Frontal cortex (tissue), 4 donors: Measurements from ENCODE around the gene HSD17B2. TPM values are rescaled to one million over a fixed set of nuclear protein-coding genes. Genes with fewer than 3 reads are reported as not detected.

ENCODE experiments used
- DNase-seq, 2 donors: peaks; one replicate each; pipeline ENCODE4 v3.0.0; 2012; ENCODE audit warnings: low spot score in 2 of 2
- FAIRE-seq: peaks from 2 replicates; lab custom pipeline; 2012; peaks lifted over from hg19 to GRCh38; lab: Jason Lieb, UNC
- total RNA-seq: library from RNA; depleted of rRNA; stranded (reverse); fragments of >200 nt; gene quantifications from one replicate; pipeline ENCODE4 v1.2.3, GENCODE V29; 2014
- donor health status: control.
- donor health status: control.
- donor health status: control.

HSD17B2 gene
- total RNA-seq, 1 donor from 2014 or later: under 0.01 TPM

DNA sequence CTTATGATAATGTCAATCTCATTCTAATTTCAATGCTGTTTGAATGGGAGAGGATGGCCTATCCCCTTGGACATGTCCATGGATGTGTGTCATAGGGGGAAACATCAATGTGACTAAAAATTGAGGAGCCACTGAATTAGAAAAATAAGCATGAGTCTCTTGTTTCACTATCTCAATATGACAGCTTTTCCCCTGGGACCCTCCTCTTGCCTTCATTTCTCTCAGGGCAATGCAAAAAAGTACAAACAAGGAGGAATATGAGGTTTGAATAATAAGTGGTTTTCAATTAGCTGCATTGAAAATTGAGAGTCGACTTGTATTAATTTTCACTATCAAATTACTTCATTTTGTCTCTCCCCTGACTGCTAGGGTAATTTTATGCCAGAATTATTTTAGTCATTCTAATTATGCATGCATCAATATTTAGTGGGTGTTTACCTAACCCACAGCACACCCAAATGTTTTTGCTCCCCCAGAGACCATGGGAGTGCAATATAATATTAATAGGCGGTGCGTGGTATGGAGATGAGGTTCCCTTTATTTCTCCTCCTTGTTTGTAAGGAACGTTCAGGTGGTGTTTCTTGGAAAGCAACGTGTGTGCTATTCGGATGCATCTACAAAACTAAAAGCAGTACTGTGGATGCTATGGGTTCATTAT lies 17.0 kb upstream of the HSD17B2 start:
- DNase-seq (no peak), FAIRE-seq (no peak)

DNA sequence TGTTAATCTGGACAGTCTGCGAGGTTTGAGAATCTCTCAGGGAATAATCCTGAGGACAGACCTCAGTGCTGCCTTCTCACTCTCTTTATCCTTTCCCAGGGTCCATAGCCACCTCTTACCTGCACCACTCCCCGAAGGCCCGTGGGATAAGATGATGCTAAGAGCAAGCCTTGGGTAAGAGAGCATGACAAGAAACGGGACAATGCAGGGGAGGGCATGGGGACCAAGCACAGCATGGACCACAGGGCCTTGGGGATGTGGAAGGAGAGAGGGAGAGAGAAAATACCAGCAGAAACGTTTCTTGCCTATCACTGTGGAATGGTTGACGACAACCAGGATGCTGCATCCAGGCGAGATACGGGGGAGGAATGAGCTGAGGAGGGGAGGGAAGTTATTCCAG lies 15.5 kb upstream of the HSD17B2 start:
- no peak for DNase-seq
- FAIRE-seq: no peak

DNA sequence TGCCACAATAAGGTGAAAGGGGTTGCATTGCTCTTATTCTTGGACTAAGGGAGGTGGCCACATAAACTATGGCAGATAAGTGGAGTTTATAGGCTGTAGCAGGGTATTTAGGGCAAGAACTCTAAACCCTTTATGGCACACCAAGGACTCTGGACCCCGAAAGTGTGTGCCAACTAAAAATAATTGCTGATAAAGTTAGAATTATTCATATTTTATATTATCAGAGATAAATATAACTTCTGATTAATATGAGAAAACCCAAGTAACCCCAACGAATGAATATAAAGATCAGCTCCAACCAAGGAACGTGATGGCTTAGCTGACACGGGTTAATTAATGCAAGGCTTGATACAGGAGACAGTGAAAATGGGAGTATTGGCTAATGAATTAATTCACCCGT lies 15.0 kb upstream of the HSD17B2 start:
- DNase-seq (no peak), FAIRE-seq (no peak)

DNA sequence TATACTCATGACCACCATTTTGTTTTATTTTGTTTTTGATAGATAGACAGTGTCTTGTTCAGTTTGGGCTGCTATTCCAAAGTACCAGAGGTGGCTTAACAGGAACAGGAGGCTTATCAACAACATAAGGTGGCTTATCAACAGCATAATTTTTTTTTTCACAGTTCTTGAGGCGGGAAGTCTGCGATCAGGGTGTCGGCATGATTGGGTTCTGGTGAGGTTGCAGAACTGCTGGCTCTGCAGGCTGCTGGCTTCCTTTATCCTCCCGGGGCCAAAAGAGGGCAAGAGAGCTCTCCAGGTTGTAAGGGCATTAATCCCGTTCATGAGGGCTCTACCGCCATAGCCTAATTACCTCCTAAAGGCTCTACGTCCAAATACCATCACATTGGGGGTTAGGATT lies 11.8 kb upstream of the HSD17B2 start:
- FAIRE-seq: no peak

DNA sequence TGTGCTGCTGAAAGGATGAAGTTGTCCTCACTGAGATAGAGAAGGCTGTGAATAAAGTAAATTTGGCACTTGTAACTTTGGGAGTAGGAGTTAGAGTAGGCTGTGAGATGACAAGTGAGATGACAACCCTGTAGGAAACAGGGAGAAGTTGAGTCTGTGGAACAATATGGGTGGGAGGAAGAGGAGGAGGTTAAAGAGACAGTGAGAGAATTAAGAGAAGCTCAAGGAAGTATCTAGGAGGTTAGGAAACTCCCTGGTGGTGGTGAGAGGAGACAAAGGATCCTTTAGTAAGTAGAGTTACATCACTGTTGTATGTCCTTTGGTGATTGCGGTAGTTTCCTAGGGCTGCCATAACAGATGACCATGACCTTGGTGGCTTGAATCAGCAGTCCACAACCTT lies 10.7 kb upstream of the HSD17B2 start:
- DNase-seq (no peak), FAIRE-seq (no peak)

More for the DNA sequence above, 11.8 kb upstream of the HSD17B2 start:
- no peak for DNase-seq

DNA sequence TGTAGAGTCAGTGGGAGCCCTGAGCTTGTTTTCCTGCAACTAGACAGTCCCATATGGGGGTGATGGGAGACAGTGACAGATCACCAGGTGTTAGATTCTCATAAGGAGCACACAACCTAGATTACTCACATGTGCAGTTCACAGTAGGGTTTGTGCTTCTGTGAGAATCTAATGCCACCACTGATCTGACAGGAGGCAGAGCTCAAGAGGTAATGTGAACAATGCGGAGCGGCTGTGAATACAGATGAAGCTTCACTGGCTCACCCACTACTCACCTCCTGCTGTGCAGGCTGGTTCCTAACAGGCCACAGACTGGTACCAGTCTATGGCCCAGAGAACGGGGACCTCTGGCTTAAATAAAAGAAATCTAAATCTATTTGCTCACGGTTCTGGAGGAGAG lies 10.2 kb upstream of the HSD17B2 start:
- FAIRE-seq: no peak
- DNase-seq: no peak

DNA sequence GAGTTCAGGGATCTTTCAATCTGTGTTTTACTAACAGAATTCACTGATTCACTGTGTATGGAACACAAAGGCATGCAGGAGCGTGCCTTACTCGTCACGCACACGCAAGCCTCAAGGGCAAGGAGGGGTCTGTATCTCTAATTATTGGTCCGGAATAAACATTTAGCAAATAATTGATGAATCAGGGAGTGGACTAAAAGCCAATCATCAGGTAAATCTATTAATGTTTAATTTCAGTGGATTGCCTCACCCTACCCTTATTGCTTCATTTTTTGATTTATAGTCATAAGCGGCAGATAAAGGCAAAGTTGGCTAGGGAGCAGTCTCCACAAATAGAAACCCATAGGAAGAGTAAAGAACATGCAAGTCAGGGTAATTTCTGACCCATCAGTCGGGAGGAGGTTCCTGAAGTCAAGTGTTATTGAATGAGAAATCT lies 7.4 kb upstream of the HSD17B2 start:
- DNase-seq (no peak), FAIRE-seq (no peak)

DNA sequence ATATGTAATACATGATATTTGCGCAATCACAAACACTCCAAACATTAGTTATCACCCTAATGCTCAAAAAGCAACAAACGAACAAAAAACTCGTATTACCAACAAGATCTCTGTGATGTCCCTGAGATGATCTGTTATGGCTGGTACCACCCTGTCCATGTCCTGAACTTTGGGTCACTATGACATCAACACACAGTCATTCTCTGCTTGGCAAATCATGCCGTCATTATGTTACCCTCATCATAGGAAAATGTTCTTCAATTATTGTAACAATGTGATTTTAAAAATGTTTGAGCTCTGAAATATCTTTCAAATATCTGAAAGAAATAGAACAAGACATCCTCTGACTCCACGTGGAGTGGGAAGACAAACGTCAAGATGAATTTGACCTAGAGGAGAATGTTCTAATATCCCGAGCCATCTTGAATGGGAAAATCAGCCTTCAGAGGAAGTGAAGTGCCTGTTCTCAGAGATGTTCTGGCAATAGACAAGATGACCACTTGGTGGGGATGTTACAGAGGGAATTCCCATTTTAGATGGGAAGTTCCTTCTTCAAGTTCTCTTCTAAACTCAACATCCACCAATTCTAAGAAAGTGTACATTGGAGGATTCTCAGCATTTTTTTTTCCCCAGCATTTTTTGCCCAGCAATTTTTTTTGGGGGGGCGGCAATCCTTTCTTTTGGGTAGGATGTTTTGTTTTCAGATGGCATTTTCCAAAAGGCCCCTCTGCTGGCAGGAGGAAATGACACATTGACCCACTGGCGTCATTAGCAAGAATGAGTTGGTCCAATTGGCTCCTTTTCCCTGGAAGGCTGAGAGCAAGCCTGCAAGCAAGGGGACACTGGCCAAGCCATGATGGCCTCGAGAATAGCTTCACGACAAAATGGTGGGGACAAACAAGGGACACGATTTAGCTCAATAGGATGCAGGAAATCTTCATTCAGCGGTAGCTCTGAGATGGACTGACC lies 3.7 kb upstream of the HSD17B2 start:
- FAIRE-seq (no peak), DNase-seq (peak; percentile 32 to 46)

DNA sequence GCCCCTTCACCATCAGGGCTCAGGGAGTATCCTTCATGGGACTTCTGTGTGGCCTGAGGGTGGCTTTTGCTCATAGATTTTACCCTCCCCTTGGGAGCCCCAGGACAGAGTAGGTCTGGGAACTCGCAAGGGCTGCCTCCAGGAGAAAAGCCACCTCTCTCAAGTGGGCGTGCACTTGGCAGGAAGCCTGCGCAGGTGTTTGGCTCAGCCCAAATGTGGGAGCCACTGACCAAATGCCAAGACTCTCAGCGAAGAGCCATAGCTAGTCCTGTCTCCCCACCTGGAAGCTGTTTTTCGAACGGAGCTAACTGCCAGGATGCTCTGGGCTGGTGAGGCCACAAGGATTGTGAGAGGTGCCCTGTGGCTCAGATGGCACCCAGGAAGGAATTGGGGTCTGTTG lies 2.0 kb upstream of the HSD17B2 start:
- no peak for FAIRE-seq

DNA sequence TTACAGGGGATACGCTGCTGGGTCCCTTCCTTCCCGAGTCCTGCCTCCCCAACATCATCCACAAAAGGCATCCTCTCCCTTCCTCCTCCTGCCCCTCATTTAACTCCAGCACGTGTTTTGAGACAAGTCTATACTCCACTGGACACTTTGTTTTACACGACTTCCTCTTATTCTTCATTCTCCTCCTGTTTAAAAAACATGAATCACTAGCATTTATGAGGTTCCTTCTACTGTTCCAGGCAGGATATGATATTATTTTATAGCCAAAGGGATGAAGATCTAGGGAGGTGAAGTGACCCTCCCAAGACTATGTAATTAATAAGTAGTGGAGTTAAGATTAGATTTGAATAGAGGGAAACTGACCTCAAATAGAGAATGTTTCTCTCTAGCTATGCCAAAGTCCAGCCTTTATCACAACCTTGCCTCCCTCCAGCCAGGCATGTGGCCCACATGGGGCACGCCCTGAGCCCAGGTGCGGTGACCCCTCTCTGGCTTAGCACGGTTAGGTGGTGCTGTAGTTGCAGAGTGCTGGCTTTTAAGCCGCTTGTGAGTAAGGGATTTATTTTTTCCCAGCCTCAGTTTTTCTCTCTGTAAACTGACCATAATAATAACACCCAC lies 1.3 kb upstream of the HSD17B2 start:
- FAIRE-seq (no peak), DNase-seq (no peak)

More for the DNA sequence above, 2.0 kb upstream of the HSD17B2 start:
- no peak for DNase-seq

DNA sequence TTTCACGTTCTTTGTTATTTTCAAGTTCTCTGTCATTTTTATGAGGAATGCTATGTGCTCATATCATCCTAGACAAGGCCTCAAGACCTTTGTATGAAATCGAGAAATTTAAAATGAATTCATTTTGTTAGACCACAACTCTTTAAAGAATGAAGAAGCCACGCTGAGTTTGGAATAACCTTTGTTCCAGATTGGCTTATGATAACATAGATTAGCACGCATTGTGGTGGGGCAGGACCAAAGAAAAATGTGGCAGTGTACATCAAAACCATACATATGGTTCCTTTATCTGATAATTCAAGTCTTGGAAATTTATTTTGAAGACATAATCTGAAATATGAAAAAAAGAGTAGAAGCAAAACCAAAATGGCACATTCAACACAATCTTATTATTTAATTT lies 2.2 kb downstream of the HSD17B2 start:
- FAIRE-seq: no peak
- no peak for DNase-seq

DNA sequence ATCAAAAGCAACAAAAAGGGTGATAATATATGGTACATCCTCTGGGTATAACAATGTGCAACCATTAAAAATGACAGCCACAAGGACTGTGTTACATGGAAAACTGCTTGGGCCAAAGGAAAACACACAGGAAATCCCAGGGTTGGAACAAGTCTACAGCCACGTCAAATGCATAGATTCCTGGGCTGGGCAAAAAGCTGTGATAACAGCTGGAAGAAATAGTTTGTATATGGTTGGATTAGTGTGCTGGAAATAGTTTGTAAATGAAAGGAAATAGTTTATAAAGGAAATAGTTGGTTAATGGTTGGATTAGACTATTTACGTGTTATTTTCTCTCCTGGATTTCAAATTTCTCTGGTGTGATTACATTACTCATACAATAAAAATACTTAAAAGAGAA lies 2.6 kb downstream of the HSD17B2 start:
- no peak for DNase-seq
- no peak for FAIRE-seq

DNA sequence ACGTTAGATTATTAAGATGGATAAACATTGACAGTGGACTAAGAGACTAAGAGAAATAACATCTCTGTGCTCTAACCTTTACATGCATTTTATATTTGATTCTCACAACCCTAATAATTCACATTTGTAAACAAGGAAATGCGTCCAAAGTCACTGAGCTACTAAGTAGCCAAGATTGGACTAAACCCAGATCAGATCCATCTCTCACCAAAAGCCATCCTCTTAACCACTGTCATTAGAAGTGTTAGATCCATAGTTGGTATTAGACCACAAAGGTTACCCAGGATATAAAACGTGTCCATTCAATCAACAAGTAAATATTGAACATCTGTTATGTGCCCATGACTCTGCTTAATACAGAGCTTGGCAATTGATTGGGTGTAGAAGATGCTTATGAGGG lies 5.2 kb downstream of the HSD17B2 start:
- FAIRE-seq (no peak), DNase-seq (no peak)

DNA sequence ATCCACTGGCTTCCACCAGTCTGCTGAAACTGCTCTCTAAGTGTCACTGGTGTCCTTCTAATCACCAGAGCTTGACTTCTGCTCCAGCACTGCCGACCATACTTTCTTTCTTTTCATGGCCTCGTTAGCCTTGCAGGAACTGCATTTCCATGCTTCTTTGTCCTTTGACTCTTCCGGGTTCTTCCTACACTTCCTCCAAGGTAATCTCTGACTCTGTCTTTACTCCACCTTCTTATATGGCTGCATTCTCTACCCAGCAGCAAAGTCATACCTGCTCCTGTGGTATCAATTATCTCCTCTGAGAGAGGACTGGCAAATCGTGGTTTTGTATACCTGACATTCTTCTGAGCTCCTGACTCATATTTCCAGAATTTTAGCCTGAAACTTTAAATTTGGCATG lies 6.5 kb downstream of the HSD17B2 start:
- DNase-seq (no peak), FAIRE-seq (no peak)

DNA sequence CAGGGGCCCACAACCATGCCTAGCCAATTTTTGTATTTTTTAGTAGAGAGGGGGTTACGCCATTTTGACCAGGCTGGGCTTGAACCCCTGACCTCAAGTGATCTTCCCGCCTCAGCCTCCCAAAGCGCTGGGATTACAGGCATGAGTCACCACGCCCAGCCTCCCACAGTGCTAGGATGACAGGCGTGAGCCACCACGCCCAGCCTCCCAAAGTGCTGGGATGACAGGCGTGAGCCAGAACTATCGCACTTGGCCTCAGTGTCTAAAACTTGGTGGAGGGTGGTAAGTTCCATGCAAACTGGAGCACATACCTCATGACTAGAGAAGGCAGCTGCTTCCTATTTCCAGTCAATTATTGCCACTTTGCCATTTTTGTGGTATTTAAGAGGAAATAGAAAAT lies 7.1 kb downstream of the HSD17B2 start:
- no peak for DNase-seq
- no peak for FAIRE-seq

DNA sequence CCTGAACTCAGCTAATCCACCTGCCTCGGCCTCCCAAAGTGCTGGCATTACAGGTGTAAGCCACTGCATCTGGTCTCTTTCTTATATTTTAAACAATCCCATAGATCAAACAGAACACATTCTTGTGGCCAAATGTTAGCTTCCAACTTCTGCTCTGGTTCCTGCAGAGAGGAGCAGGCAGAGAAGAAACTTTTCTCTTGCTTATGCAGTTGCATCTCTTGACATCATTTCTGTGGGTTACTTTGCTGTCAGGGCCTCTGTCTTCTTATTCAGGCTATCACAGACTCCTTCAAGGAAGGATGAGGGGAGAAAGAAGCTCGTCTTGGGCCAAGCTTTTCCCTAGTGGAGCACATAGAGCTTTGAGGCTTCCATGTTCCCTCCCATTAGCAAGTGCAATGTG lies 7.8 kb downstream of the HSD17B2 start:
- no peak for FAIRE-seq
- no peak for DNase-seq

DNA sequence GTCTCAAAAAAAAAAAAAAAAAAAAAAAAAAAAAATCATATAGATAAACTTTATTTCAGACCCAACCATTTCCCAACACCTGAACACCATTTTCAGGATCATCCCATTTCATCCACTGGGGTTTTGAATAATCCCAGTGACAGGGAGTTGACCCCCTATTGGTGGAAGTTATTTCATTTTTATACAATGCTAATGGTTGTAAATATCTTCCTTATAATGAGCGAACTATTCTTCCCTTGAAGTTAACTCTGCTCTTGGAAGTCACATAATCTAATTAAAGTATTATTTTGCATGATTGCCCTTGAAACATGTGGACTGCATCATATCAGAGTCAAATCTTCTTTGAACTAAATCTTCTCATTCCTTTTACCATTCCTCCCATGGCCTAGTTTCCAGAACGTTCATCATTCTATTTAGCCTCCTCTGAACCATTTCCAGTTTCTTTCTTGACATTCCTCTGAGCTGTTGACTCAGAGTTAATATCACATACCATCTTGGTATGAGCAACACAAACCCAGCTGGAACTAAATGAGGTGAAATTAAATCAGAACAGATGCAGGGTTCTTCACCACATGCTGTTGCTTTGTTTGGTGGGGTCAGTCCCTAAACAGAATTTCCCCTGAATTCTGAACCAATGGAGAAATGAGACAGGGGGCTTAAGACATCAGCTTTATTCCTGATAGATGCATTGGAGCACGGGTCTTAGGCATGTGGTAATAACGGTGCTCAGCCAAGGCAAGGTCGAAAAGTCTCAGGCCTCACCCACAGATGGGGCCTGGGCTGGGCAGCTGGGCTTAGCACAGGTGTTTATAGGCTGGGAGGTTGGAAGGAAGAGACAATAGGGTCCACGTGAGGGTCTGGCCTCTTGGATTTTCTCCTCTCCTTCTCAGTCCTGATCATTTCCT lies 8.9 kb downstream of the HSD17B2 start:
- no peak for DNase-seq
- FAIRE-seq: no peak

DNA sequence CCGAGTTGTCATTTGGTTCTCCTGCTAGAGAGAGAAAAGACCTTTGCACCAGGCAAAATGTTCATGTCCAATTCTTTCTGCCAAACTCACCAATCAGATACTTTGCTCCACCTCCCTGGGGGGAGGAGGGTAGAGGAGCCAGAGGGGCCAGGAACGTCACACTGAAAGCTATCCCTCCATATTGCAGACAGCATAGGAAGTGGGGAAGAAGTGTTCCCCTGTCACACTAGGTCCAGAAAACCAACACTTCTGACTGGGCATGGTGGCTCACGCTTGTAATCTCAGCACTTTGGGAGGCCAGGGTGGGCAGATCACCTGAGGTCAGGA lies 9.5 kb downstream of the HSD17B2 start:
- DNase-seq: no peak
- FAIRE-seq: no peak

DNA sequence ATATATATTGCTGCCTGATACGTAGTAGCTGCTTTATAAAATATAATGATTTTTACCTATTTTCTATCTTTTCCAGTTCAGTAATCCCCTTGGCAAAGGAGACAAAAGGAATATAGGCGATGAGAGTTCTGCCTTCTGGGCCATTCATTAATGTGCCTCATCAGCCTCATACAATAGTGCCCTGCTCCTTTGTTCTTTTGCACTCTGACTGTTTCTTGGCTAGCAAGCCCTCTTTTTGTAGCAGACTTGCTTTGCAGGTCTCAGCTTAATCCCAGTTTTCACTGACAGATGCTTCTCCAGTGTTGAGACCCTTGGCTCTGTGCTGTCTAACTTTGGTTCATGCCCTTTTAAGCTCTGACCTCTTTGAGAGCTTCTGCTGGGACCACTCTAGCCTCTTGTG lies 10.4 kb downstream of the HSD17B2 start:
- FAIRE-seq: no peak
- no peak for DNase-seq

DNA sequence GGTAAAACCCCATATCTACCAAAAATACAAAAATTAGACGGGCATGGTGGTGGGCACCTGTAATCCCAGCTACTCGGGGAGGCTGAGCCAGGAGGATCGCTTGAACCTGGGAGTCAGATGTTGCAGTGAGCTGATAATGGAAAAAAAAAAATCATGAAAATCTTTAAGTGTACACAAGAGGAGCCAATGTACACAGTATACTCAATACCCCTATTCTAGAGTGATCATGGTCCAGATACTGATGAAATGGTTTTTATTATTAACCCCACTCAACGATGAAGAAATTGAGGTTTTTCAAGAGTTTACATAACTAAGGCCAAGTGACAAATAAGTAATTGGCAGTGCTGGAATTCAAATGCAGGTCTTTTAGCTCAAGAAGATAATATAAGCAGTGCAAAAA lies 11.5 kb downstream of the HSD17B2 start:
- DNase-seq (no peak), FAIRE-seq (no peak)
